Body of pancreas (tissue), 4 donors: ENCODE measurements around the gene DNAJC25.

Experiments
- CTCF ChIP-seq, 7 experiments: fragments of 450-650 bp in 4 of 7; fragments of 200-600 bp in 3 of 7; sonication (generic) in 3 of 7; IDR thresholded peaks; one replicate each; pipeline ENCODE4 v1.5.1; 2016 to 2019; ENCODE audit warnings: antibody characterized with exemption in 7 of 7
- POLR2A ChIP-seq, 3 donors: fragments of 450-650 bp; IDR thresholded peaks; one replicate each; pipeline ENCODE4 v1.6.1; 2016; ENCODE audit warnings: antibody characterized with exemption in 3 of 3, mild to moderate bottlenecking in 2 of 3

DNA sequence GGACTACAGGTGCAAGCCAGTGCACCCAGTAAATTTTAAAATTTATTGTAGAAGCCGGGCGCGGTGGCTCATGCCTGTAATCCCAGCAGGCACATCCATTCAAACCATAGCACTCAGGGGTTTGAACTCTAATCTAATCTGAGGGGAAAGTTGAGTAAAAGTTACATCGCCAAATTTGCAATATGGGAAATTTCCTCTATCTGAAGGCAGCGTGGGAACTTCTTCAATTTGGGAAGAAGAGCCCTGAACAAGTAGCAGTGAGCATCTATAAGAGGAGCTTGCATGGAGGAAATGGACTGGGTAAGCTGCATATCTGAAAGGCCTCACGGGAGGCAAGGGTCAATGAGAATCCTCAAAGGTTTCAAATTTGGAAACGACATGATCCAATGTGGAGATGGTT is 2.7 kb upstream of the DNAJC25 start:
- TF ChIP-seq POLR2A (IDR thresholded peaks at IDR 0.05) (no peak), CTCF (IDR thresholded peaks at IDR 0.05) (no peak)
